GM12878 (cell line): ENCODE data around the gene SVIL. TPM values are rescaled to one million over a fixed set of nuclear protein-coding genes. Genes with fewer than 3 reads are reported as not detected.

Experiments
- ATAC-seq: fragments of 200-7000 bp; cut with Tn5 transposase; 3 replicates; pipeline ENCODE4 v1.9.1; 2020; ENCODE audit warnings: mild to moderate bottlenecking, moderate library complexity
- Bru-seq: library from RNA; stranded (reverse); fragments of 400-500 nt; gene quantifications from one replicate; lab custom pipeline; 2021; lab: Mats Ljungman, UMichigan
- BruChase-seq, 2 experiments: library from RNA; stranded (reverse); fragments of 400-500 nt; gene quantifications; one replicate each; lab custom pipeline; 2021; lab: Mats Ljungman, UMichigan
- BruUV-seq: library from RNA; stranded (reverse); fragments of 400-500 nt; replicated peaks from 2 replicates; lab custom pipeline; 2021; lab: Mats Ljungman, UMichigan
- CTCF ChIA-PET: fragments of 300-600 bp; sonication (Branson Sonifier 250); formaldehyde crosslinking; extraction: SDS; loops from one replicate; lab custom pipeline; 2021; ENCODE audit warnings: inconsistent platforms; lab: Yijun Ruan, JAX
- POLR2A ChIA-PET: fragments of 350-600 bp; formaldehyde crosslinking; extraction: SDS; loops from one replicate; lab custom pipeline; 2021; ENCODE audit warnings: inconsistent platforms; lab: Charles Lee
- RAD21 ChIA-PET: fragments of 300-600 bp; sonication (Branson Sonifier 250); formaldehyde crosslinking; loops from one replicate; lab custom pipeline; 2023; ENCODE audit warnings: antibody characterized with exemption; ENCODE audit not compliant: unreplicated experiment; lab: Charles Lee
- SMC1A ChIA-PET: fragments of 300-600 bp; sonication (Branson Sonifier 250); formaldehyde crosslinking; loops from one replicate; lab custom pipeline; 2023; ENCODE audit not compliant: unreplicated experiment, uncharacterized antibody; lab: Charles Lee
- DNase-seq: peaks from one replicate; pipeline ENCODE4 v3.0.0-alpha.2; 2011; ENCODE audit warnings: low read depth, low spot score
- FAIRE-seq: peaks from 3 replicates; lab custom pipeline; 2011; peaks lifted over from hg19 to GRCh38; lab: Jason Lieb, UNC
- H2AFZ ChIP-seq: 2 replicates; pipeline ENCODE4 v1.6.0; 2011; ENCODE audit warnings: low read depth, low read length, control low read depth; ENCODE audit not compliant: control insufficient read depth
- H3K27ac ChIP-seq: 2 replicates; pipeline ENCODE4 v1.5.1; 2011; ENCODE audit warnings: control low read depth; ENCODE audit not compliant: control insufficient read depth, insufficient read depth
- H3K27me3 ChIP-seq, 2 experiments: replicated peaks in 1 of 2; 2 replicates each; pipeline versions ENCODE4 v1.6.0 to v1.6.1; 2011; ENCODE audit warnings: low read length in 1 of 2; ENCODE audit not compliant: control insufficient read depth in 2 of 2, insufficient read depth in 2 of 2
- H3K36me3 ChIP-seq, 2 experiments: 2 replicates each; pipeline ENCODE4 v1.5.1; 2011; ENCODE audit warnings: low read length in 1 of 2; ENCODE audit not compliant: control insufficient read depth in 2 of 2, insufficient read depth in 2 of 2
- H3K4me1 ChIP-seq: 2 replicates; pipeline ENCODE4 v1.6.1; 2011; ENCODE audit warnings: mild to moderate bottlenecking, low read length, moderate library complexity, mixed read lengths; ENCODE audit not compliant: control insufficient read depth, insufficient read depth
- H3K4me2 ChIP-seq: 2 replicates; pipeline ENCODE4 v1.6.0; 2011; ENCODE audit warnings: control low read depth; ENCODE audit not compliant: control insufficient read depth, insufficient read depth
- H3K4me3 ChIP-seq: fragments of 200-600 bp; sonication (generic); 2 replicates; pipeline ENCODE4 v1.5.1; 2016
- H3K79me2 ChIP-seq: 2 replicates; pipeline ENCODE4 v1.6.0; 2011; ENCODE audit warnings: low read length; ENCODE audit not compliant: control insufficient read depth, insufficient read depth
- H3K9ac ChIP-seq: 2 replicates; pipeline ENCODE4 v1.8.0; 2011; ENCODE audit warnings: low read length, control low read depth, mixed read lengths; ENCODE audit not compliant: control insufficient read depth, insufficient read depth
- H3K9me3 ChIP-seq: replicated peaks from 3 replicates; pipeline ENCODE4 v1.5.1; 2011; ENCODE audit warnings: mild to moderate bottlenecking, low read length; ENCODE audit not compliant: control insufficient read depth, insufficient read depth
- H4K20me1 ChIP-seq: 2 replicates; pipeline ENCODE4 v1.6.0; 2011; ENCODE audit not compliant: control insufficient read depth, insufficient read depth
- IKZF2 ChIP-seq, 2 experiments: fragments of 450-650 bp; IDR thresholded peaks; 2 replicates each; pipeline ENCODE4 v1.6.1; 2017; ENCODE audit warnings: mild to moderate bottlenecking in 2 of 2, moderate library complexity in 2 of 2
- NFXL1 ChIP-seq: fragments of 450-650 bp; IDR thresholded peaks from 2 replicates; pipeline ENCODE4 v1.6.1; 2017; ENCODE audit warnings: antibody characterized with exemption, mild to moderate bottlenecking, borderline replicate concordance
- WGBS: methylation state at CpG from one replicate; pipeline ENCODE4 v1.1.6; 2016; ENCODE audit warnings: low lambda C conversion rate; ENCODE audit not compliant: insufficient replicate concordance, insufficient coverage; ENCODE audit errors: missing lambda C conversion rate; 5-methylcytosine and 5-hydroxymethylcytosine counted together
- in situ Hi-C: fragments of 300-500 bp; cut with MboI; formaldehyde crosslinking; loops from 9 replicates; pipeline ENCODE4 v1.14.3; 2018; ENCODE audit warnings: mixed read lengths
- intact Hi-C: fragments of 100-400 bp; cut with micrococcal nuclease; formaldehyde crosslinking; loops from one replicate; pipeline ENCODE4 v1.14.2; 2022; ENCODE audit not compliant: unreplicated experiment
- long read RNA-seq, 2 experiments: library from polyadenylated mRNA; unstranded; transcript quantifications; one replicate each; pipeline ENCODE4 v2.0.0, GENCODE V29; 2019 to 2020
- polyA minus RNA-seq, 3 experiments: library from RNA; depleted of rRNA, polyadenylated mRNA; stranded (reverse); fragments of >200 nt; gene quantifications; 2 replicates each; pipeline ENCODE4 v1.2.3, GENCODE V29; 2011
- polyA plus RNA-seq, 11 experiments: library from polyadenylated mRNA; depleted of rRNA in 4 of 11; unstranded in 6 of 11; stranded (reverse) in 5 of 11; fragments of >200 nt; fragmentation: Nextera tagmentation in 4 of 11; fragmentation: Illumina TruSeq in 1 of 11; extraction: Ambion mirVana in 4 of 11; extraction: Trizol in 1 of 11; gene quantifications; 1 replicate in 1 of 11; 2 replicates in 10 of 11; pipeline versions ENCODE4 v1.2.1 to v1.2.3, GENCODE V29; 2011 to 2016; ENCODE audit warnings: inconsistent platforms in 2 of 11, missing spikeins in 2 of 11, low read depth in 1 of 11
- total RNA-seq, 4 experiments: library from RNA; depleted of rRNA in 3 of 4; stranded (reverse); fragments of >200 nt in 3 of 4; fragmentation: Illumina TruSeq in 1 of 4; extraction: Trizol in 1 of 4; gene quantifications; 2 replicates each; pipeline versions ENCODE4 v1.2.1 to v1.2.3, GENCODE V29; 2013 to 2021

SVIL gene
- total RNA-seq (2013; cell fraction: nucleolus; rRNA removed) = 16.7 and 47.2 TPM in 2 replicates
- total RNA-seq (2014; rRNA removed) (0.65 and 0.68 TPM in 2 replicates), total RNA-seq (2014; rRNA removed; fragmentation: Illumina TruSeq; extraction: Trizol) (0.64 and 1.8 TPM in 2 replicates), total RNA-seq (2021) (1.5 and 1.9 TPM in 2 replicates), polyA plus RNA-seq (2011; rRNA removed) (0.33 and 0.43 TPM in 2 replicates), polyA plus RNA-seq (2014; fragmentation: Illumina TruSeq; extraction: Trizol) (0.48 and 1.2 TPM in 2 replicates), polyA plus RNA-seq (2014; fragmentation: Nextera tagmentation; extraction: Ambion mirVana) (under 1 TPM; 0.22 to 0.71 TPM), polyA plus RNA-seq (2014; rRNA removed) (0.66 and 1.0 TPM in 2 replicates), polyA plus RNA-seq (2016; fragmentation: Nextera tagmentation; extraction: Ambion mirVana) (1 to 10 TPM in 1 of 2 experiments, under 1 TPM in 1; 0.68 to 1.4 TPM), polyA minus RNA-seq (2011; rRNA and poly(A)+ RNA removed) (0.37 and 1.3 TPM in 2 replicates), Bru-seq, nascent RNA (percentile 62 among the genes with signal in this experiment), BruChase-seq, experiment 1, labeled RNA remaining after a 6-hour chase (percentile 65 among the genes with signal in this experiment), BruChase-seq, experiment 2, labeled RNA remaining after a 2-hour chase (percentile 62 among the genes with signal in this experiment)
- polyA plus RNA-seq (2011; ENCODE audit: low read depth) = 0.17 TPM
- polyA plus RNA-seq (2011; cell fraction: cytosol; rRNA removed) = 0.35 and 0.39 TPM in 2 replicates
- polyA plus RNA-seq (2011; cell fraction: nucleus; rRNA removed) = 0.99 and 2.1 TPM in 2 replicates
- polyA plus RNA-seq (2012) = 0.12 and 0.28 TPM in 2 replicates
- polyA minus RNA-seq (2011; cell fraction: cytosol; rRNA and poly(A)+ RNA removed) = 0.53 and 0.62 TPM in 2 replicates
- 0.36 and 0.77 TPM in 2 replicates for polyA minus RNA-seq (2011; cell fraction: nucleus; rRNA and poly(A)+ RNA removed)
- long read RNA-seq, experiment 1, partial matches to known transcripts = 1 of 6 reads
- long read RNA-seq, experiment 1, other reads (novel, unspliced or antisense) = 5 of 6 reads
- long read RNA-seq, experiment 2, partial matches to known transcripts = 28 of 44 reads
- long read RNA-seq, experiment 2, other reads (novel, unspliced or antisense) = 16 of 44 reads

GRCh38 chr10:29634764-29635625 is at the start of gene SVIL:
SVIL (minus strand) TSS chr10:29634971; CDS start chr10:29555058, 79,913 bp downstream.
- intact Hi-C loops (loop anchor here (2.0 to 5.0 kb wide), 2 partner anchors 43 to 100 kb away; no protein-coding TSS in a partner anchor), in situ Hi-C loops (no loop called here)
- RAD21 ChIA-PET = interaction anchor here (0.6 to 2.3 kb wide), 10 partner anchors 8 to 99 kb away, joined by 3 to 13 read pairs (median 3); no protein-coding TSS in a partner anchor
- Histone ChIP-seq H3K9ac (no peak within 1 kb of the TSS), H4K20me1 (no peaks in the 10 kb centered on the region), H3K79me2 (no peaks in the 10 kb centered on the region), H3K36me3 (no peaks in the 10 kb centered on the region), H3K4me1 (no peaks in the 10 kb centered on the region), H3K4me2 (no peak within 1 kb of the TSS), H3K27ac (no peak within 1 kb of the TSS), H3K4me3 (no peak within 1 kb of the TSS), H3K27me3 (no peaks in the 10 kb centered on the region), H2AFZ (no peak within 1 kb of the TSS), H3K9me3 (no peaks in the 10 kb centered on the region; the same call in 2 of the 3 replicates)
- CTCF ChIA-PET = interaction anchor here (0.6 to 1.7 kb wide), 8 partner anchors 8 to 111 kb away, joined by 3 to 6 read pairs (median 4); no protein-coding TSS in a partner anchor
- DNase-seq (no peak), FAIRE-seq (no peak), ATAC-seq (peak; percentile 29)
- SMC1A ChIA-PET = interaction anchor here (0.5 to 2.5 kb wide), 9 partner anchors 9 to 144 kb away, joined by 3 to 12 read pairs (median 6); no protein-coding TSS in a partner anchor
- WGBS = 32% methylated on average over 10 of the region's 10 CpGs
- TSS peak; percentile 55 for BruUV-seq
- TF ChIP-seq IKZF2 (IDR thresholded peaks at IDR 0.05) = 0 out of 4 replicates have a peak, but pooled peaks of 1 of the 2 experiments have one; percentile 14
- no peak for TF ChIP-seq NFXL1
- POLR2A ChIA-PET = interaction anchor here (1.0 to 1.6 kb wide), 2 partner anchors 9 to 13 kb away, joined by 4 to 11 read pairs; no protein-coding TSS in a partner anchor
